Activated gamma-delta T cell treated with Interleukin-2 at 50 U/mL for 16 hours (primary cell): ENCODE measurements around the gene SEC61G.

Experiments
- DNase-seq: peaks from one replicate; pipeline ENCODE4 v3.0.0-alpha.2; 2020

SEC61G gene

DNA sequence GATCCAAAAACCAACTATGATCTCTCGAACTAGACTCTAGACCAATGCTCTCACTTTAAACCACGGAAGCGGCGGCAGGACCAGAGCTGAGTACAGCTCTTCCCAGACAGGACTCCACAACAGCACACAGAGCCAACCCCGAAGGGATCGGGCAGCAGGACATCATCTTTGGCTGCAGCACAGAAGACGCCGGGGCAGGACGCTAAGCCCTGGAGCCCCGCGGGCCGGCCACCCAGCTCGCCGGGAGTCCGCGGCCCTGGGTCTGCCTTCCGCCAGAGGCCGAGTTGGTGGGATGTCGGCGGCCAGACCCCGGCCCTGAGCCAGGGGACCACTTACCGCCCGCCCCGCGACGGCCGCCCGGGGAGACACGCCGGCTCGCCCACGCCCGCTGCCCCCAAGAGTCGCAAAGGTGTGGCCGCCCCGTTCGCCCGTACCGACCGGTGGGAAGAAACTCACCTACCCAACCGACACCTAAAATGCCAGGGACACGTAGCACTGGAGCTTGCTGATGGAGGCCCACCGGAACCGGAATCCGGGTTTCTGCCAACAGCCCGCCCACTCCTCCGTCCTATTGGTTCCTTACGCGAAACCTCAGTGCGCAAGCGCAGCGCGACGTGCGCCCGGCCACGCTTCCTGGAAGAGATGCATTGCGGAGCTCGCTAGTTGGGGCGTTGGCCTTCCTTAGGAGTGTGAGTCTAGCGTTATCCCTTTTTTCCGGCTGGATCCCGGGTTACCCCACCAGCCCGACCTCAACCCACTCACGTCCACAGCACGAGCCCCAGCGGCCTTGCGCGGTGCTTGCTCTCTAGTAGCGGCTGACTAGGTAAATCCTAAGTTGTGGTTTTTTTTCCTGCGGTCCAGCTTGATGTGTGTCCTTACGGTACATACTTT, at the start of gene SEC61G:
TSS of gene SEC61G (minus strand) at position 510 of the 891 bp plus-strand sequence. CDS start 1,623 bp downstream, outside the sequence.
- DNase-seq: peak; percentile 93

DNA sequence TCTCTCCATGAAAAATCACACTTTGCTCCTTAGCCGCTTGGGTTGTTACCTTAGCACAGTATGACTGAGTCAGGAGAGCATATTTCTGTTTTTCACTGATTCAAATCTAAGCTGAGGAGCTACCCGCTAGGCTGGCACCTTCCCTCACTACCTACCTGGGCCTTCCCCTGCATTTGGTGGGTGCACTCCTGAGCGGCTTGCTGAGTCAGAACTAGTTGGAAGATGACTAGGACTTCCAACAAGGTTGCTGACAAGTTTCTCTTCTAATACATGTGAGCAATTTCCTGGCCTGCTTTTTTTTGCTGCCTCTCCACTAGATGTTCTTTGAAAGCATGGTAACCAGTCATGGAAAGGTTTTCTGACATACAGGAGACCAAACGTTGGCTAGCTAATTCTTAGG, 43.8 kb upstream of the SEC61G start:
- DNase-seq: no peak

DNA sequence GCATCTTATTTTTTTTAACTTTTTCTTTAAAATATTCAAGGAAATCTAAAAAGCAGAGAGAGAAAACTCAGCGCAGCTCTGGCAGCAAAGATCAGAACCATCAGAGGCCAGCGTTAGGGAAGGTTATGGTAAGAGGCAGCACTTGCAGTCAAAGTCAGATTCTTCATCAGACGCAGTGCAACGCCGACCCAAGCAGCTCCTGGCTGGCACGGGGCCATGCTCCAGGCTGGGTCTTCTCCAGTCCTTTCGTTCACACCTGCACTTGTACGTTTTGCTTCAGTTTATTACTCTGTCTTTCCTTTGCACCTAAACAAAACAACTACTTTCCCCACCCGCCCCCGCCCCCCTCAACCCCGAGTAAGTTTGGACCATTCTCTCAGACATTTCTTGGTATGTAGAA, 43.1 kb upstream of the SEC61G start:
- no peak for DNase-seq

DNA sequence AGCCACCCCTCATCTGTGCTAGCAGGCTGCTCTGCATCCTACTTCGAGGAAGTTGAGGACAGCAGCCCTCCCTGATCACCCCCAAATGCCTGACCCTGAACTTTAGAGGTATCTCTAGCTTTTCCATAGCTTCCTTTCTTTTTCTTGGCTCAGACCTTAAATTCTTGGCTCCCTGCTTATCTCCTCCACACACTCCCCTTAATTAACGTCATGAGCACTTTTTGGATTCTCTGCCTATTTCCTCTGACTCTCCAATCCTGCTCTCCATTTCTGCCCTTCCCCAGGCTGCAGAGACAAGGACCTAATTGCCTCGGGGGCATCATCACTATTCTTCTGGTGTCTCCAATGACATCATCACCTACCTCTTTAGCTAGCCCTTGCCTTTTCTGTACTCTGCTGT, 40.8 kb upstream of the SEC61G start:
- no peak for DNase-seq

DNA sequence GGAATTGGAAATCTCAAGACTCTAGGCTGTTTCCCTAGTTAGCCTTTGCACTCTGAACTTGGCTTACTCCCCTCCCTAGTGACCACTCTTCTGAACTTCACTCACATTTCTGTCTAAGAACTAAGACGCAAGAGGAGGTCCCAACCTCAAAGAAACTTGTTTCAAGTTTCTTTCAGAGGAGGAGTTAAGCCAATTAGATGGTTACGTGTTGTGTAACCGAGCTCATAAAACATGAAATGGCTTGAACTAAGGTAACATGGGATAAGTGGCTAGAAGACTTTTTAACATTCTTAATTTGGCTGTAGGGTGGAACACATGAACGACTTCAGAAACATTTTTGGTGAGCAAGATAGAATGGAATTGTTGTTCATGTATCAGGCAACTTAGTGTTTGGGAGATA, 39.5 kb upstream of the SEC61G start:
- DNase-seq: no peak

DNA sequence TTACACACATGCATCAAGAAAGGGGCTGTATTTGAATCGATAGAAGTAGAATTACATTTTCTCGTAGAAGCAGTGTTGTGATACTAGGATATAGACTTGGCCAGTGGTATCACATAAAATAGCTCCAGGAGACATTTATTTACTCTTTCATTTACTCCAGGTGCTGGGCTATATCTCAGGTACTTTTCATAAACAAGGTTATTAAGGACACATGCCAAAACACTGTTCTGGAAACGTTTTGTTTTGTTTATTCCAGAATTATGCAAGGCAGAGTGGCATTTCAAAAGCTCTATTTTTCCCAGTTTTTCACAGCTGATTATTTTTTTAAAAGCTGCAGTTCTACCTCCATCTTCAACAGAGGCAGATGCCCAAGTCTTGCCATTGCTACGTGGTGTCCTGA, 37.8 kb upstream of the SEC61G start:
- DNase-seq: no peak

DNA sequence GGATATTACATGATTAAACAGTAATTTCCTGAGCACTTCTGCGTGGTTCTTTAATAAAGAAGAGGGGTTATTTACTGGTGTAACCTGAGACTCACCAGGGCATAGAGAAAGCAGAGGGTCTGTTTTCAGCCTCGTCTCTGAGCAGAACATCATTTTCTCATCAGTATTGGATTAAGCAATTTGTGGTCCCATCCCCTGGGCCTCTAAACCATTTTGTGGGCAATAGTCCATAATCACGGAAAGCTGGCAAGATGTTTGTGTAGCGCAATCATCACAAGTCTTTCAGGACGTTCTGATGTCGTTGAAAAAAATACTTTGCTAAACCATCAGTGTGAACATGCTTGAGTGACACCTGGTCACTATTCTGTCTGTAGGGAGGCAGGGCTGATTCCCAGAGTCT, 37.1 kb upstream of the SEC61G start:
- DNase-seq: no peak

DNA sequence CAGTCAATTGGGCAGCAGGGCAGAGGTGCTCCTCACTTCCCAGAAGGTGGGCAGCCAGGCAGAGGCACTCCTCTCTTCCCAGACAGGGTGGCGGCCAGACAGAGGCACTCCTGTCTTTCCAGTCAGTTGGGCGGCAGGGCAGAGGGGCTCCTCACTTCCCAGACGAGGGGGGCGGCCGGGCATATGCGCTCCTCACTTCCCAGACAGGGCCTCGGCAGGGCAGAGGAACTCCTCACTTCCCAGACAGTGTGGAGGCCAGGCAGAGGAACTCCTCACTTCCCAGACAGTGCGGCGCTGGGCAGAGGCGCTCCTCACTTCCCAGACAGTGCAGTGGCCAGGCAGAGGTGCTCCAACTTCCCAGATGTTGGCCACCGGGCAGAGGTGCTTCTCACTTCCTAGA, 33.4 kb upstream of the SEC61G start:
- DNase-seq: no peak

DNA sequence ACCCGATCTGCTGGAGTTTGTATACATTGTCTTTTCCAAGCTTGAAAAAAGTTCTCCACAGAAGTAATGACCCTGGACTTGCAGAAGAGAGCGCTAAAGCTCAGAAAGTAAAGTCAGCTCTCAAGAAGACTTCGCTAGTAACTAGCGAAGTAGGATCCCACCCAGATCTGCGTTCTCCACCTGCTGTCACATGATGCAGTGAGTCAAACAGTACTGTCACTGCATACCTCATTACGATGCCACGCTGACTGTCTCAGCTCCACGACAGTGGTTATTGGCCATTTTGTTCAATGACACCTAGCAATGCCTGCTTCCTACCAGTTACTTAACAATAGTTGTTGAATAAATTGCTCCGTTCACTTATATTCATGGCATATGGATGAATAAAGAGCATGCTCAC, 29.7 kb upstream of the SEC61G start:
- DNase-seq: no peak

DNA sequence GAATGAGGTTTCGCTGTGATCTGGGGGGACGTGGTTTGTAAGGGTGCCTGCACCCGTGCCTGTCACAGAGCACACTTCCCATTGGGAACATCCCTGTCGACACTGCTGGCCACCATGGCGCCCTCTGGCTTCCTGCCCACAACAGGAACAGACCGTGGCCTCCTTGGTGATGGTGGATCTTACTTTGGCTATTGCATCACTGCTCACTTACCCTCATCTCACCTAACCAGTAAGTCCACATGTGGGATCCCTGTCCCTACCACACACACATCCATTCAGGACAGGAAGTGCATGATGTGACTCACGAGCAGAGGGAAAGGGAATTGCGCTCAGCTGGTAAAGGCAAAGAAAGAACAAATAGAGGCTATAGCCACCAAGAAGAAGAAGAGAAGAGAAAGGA, 26.2 kb upstream of the SEC61G start:
- DNase-seq: no peak

DNA sequence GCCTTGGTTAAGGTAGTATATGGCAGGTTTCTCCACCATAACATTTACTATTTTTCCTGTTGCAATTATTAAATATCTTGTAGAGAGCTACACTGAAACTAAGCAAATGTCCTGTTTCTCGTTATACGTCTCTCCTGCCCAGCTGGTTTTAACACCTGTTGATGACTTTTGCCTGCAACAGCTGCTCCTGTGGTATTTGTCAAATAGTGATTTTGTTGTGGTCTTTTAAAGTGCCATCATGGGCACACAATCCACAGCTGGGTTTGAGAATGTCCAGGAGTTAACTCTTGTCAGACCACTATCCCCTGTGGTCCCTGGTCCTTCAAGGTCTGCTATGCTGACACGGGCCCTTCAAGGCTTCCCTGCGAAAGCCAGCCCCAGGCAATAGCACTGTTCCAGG, 24.9 kb upstream of the SEC61G start:
- no peak for DNase-seq

DNA sequence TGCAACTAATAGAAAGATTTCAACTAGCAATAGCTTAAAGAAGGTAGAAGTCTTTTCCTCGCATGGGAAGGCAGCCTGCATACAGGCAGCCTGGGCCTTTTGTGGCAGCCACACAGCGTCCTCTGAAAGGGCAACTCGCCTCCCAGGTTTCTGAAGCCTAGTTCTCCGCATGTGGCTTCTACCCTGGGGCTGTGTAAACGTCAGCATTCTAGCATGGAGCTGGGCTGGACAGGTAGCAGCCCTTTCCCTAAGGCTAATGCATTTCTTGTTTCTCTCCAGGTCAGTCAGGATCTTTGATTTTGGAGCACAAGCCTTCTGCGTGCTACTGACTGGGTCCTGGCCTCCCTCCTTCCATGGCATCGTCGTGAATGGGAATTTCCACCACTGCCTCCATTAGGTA, 23.8 kb upstream of the SEC61G start:
- DNase-seq: no peak

DNA sequence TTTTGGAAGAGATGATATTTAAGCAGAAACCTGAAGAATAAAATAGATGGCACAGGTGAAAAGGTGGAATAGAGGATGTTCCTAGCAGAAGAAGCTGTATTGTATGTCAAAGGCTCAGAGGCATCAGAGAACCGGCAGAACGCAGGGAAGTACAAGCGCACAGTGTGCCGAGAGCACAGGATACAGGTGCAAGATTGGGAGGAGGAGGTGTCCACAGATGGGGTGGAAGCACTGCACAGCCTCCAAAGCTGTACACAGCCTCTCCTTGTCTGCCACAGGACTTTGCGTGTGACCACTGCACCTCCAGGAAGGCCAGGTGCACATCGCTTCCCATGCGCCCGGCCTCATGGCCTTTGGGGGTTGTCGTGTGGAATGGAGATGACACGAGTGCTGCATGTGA, 23.3 kb upstream of the SEC61G start:
- no peak for DNase-seq

DNA sequence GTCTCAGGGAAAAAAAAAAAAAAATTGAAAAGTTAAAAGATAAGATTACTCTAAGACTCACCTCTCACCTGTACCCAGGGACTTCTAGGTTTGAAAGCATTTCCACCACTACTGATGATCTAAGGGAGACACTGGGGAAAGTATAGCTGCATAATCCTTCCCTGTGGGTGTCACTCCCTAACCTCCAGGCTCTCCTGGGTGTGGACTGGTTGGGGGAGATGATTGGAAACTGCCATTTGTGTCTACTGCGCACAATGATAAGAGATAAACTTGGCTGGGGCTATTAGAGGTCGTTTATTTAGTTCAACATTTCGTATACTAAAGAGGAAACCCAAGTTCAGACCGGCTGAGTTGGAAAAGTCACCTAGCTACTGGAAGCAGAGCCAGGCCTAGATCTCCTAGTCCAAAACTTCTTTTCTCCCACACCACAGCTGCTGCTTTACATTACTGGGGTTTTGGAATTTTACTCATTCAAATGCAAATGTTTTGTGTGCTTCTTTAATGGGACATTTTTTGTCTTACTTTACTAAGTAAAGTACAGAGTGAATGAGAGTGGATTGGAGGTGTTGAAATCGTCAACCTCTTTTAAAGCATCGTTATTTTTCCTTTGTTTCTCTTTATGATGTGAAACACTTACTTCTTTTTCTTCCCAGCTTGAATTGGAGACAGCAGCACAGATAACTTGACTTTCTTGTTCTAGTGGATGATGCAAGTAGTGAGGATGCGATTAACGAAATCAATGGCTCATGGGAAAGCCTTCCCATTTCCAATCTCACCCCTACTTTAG, 22.3 kb upstream of the SEC61G start:
- DNase-seq: no peak

DNA sequence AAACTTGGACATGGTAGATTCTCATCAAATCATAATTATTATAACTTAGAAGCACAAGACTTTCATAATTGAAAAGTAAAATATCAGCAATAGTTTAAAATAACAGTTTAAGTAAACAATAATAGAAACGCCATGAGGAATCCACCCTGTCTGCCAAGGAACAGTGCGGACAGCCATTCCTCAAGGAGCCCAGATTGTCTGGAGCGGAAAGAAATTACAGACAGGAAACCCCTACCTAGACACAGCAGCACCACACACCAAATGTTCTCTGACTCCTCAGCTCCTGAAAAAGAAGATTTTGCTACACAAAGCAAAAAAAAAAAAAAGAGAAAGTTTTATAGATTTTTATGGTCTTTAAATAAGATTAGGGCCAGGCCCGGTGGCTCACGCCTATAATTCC, 21.5 kb upstream of the SEC61G start:
- DNase-seq: no peak

DNA sequence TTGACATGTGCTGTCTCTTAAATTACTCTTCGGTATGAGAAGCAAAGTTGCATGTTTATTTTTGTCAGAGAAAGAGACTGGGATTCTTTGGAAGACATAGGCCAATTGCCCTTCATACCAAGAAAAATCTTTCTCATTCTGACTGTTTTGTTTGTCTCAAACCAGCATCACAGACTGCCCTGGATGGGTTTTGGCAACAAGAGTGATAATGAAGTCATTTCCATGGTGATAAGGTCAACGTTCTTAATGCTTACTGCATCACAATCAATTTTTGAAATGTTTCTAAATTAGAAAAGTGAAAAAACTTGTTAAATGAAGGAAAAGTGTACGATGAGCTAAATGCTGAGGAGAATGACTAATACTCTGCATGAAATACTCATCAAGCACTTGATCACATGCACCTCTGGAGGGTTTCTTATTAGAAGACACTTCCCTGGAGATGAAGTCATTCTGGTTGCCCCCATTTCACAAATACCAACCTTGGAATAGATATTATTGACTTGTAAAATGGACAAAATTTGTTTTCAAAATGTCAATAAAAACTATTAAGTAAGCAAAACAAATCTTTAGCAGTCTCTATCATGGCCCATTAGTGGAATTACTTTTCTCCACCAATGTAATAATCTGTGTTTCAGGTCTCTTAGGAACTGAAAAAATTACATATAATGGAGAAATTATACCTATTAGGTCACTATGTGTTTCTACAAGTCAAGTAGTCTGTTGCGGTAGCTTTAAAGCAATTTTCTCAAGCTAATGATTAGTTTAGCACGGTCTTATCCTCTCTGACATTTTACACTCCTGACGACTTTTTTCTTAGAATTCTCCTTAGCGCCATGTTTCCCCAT, 19.9 kb upstream of the SEC61G start:
- no peak for DNase-seq

DNA sequence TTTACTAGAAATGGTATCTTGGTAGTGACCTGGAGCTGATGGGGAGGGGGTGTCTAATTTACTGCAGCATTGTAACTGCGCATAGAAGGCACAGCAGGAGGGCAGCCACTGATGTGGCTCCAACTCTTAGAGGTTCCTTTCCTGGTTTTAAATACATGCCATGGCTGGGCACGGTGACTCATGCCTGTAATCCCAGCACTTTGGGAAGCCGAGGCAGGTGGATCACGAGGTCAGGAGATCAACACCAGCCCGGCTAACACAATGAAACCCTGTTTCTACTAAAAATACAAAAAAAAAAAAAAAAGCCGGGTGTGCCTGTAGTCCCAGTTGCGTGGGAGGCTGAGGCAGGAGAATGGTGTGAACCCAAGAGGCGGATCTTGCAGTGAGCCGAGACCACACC, 19.2 kb upstream of the SEC61G start:
- DNase-seq: no peak

DNA sequence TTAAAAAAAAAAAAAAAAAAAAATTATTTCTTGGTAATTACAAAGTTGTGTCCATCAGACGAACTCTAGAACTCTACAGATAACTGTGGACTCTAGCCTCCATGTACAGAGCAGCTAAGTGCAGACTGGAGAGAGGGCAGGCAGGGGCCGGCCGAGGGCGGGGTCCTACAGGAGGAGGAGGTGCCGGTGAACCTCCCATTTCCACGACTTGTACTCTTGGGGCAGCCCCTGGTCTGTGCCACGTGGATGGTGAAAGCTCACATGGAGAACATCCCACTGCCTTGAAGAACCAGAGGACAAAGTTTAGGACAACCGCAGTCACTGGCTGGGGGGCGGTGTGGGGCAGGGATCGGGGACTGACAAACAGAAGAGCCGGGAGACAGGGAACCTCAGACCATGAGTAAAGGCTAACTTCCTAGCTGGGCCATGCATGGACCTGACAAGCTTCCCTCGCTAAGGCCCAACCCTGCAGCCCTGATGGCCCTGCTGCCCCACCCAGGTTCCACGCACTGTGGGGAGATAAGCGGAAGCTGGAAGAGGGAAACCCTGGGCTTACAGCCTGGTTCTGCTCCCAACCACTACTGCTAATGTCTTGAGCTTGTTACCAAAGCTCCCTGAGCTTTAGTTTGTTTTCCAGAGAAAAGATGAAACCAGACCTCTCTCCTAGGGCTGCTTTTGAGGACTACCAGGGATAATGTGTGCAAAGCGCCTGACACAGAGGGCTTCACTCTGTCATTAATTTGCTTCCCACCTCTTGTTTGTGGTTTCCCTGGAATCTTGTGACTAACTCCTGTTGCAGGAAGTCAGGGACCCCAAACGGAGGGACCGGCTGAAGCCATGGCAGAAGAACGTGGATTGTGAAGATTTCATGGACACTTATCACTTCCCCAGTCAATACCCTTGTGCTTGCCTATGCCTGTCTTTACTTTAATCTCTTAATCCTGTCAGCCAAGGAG, 16.1 kb upstream of the SEC61G start:
- no peak for DNase-seq

DNA sequence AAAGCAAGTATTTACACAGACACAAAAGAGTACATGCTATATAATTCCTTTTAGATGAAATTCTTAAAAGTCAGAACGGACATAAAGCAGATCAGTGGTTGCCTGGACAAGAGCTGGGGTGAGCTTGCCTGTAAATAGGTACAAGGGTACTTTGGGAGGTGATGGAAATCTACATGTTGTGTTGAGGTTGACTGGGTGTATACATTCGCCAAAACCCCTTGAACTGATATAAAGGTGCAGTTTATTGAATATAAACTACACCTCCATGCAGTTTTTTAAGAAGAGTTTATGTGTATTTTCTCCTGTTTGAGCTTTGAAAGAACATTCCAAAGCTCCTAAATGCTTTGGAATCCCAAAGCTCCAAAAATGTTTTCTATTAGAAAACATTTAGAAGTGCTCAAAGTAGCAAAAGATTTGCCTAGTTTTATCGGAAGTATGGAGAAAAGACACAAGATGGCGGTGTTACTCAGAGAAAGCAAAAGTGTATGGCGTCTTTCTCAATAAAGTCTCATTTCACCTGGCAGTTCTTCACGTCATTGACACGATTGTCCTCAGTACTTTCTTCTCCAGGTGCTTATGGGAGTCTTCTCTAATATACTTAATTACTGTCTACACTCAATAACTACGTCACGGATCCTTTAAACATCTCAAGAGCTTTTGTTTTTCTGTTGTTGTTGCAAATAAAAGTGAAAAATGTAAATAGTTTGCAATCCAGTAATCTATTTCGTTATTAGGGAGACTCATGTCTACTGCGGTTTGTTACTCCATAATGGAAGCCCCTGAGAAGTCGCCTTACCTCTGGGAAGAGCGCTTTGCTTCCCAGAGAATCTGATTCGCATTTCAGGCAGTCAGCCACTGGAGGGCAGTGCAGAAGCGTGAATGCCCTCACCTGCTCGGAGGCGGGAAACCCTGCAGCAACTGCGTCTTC, 14.7 kb upstream of the SEC61G start:
- peak; percentile 54 for DNase-seq

DNA sequence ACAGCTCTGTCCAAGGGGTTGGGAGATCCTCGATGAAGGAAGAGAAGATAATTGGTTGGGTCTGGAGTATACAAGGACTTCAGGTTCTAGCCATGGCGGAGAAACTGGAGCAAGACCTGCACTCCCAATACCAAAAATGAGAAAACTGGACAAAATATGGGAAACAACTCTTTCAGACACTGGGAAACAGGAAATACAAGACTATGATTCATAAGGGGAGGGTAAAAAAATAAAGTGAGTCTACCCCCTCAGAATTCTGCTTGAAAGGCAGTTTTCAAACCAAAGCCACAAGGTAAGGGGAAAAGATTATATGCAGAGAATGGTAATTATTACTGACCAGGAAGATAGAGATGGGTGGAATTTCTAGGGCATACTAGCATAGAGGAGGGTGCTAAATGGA, 10.2 kb upstream of the SEC61G start:
- DNase-seq: no peak

DNA sequence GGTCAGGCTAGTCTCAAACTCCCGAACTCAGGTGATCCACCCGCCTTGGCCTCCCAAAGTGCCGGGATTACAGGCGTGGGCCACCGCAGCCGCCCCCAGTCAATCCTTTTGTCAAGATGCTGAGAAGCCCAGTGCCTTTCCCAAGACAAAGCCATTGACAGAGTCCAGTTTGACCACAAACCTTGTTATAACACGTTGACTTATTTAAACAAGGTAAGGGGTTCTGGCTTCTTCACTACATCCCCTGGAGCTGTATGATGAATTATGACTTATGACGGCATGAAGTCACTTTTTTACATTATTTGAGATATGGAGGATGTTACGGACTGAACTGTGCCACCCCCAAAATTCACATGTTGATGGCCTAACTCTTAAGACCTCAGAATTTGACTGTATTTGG, 5.8 kb upstream of the SEC61G start:
- DNase-seq: no peak
